H1 (cell line): ENCODE results near the gene ALDH3A1. TPM values are rescaled to one million over a fixed set of nuclear protein-coding genes. Genes with fewer than 3 reads are reported as not detected.
A peak's percentile ranks its signal among the peaks of the same experiment; 100 is the strongest.

Source experiments
- CTCF ChIA-PET: fragments of 300-600 bp; sonication (Branson Sonifier 250); formaldehyde crosslinking; loops from one replicate; lab custom pipeline; 2021; ENCODE audit not compliant: partially characterized antibody; lab: Charles Lee
- POLR2A ChIA-PET: fragments of 300-600 bp; sonication (Branson Sonifier 250); formaldehyde crosslinking; loops from one replicate; lab custom pipeline; 2021; ENCODE audit warnings: inconsistent platforms; ENCODE audit not compliant: partially characterized antibody; lab: Charles Lee
- DNase-seq, 2 experiments: peaks; one replicate each; pipeline versions ENCODE4 v3.0.0 to v3.0.0-alpha.2; 2010 to 2022; ENCODE audit warnings: low spot score in 2 of 2, low read depth in 1 of 2, mixed read lengths in 1 of 2
- FAIRE-seq: peaks from 2 replicates; lab custom pipeline; 2011; peaks lifted over from hg19 to GRCh38; lab: Jason Lieb, UNC
- H2AFZ ChIP-seq: 2 replicates; pipeline ENCODE4 v1.8.1; 2012; ENCODE audit warnings: low read length, inconsistent platforms
- H2AK5ac ChIP-seq: 2 replicates; pipeline ENCODE4 v1.6.1; 2013; ENCODE audit warnings: low read depth, low read length
- H2BK120ac ChIP-seq: replicated peaks from 2 replicates; pipeline ENCODE3; 2013; ENCODE audit warnings: low read depth, low read length, inconsistent platforms
- H2BK12ac ChIP-seq: 2 replicates; pipeline ENCODE4 v1.6.1; 2013; ENCODE audit warnings: low read depth, low read length
- H2BK15ac ChIP-seq: 2 replicates; pipeline ENCODE4 v1.6.1; 2013; ENCODE audit warnings: low read length
- H2BK20ac ChIP-seq: 2 replicates; pipeline ENCODE4 v1.6.1; 2013; ENCODE audit warnings: low read length
- H2BK5ac ChIP-seq: 2 replicates; pipeline ENCODE4 v1.6.1; 2013; ENCODE audit warnings: low read depth, low read length
- H3K14ac ChIP-seq: 2 replicates; pipeline ENCODE4 v1.6.1; 2013; ENCODE audit warnings: inconsistent platforms; ENCODE audit not compliant: insufficient read length
- H3K18ac ChIP-seq: 2 replicates; pipeline ENCODE4 v1.6.1; 2013; ENCODE audit warnings: low read length; ENCODE audit errors: extremely low read depth
- H3K23ac ChIP-seq: 2 replicates; pipeline ENCODE4 v1.6.1; 2013; ENCODE audit warnings: inconsistent platforms; ENCODE audit not compliant: insufficient read length
- H3K23me2 ChIP-seq: 2 replicates; pipeline ENCODE4 v1.6.1; 2013; ENCODE audit warnings: low read depth, low read length
- H3K27ac ChIP-seq: 2 replicates; pipeline ENCODE4 v1.6.1; 2011; ENCODE audit warnings: low read depth, low read length, inconsistent platforms
- H3K27me3 ChIP-seq, 4 experiments: replicated peaks in 1 of 4; 1 replicate in 1 of 4; 2 replicates in 3 of 4; pipeline versions ENCODE4 v1.6.1 to v1.8.1; 2011 to 2013; ENCODE audit warnings: low read length in 3 of 4, mild to moderate bottlenecking in 3 of 4, inconsistent platforms in 2 of 4, mixed read lengths in 2 of 4, moderate library complexity in 1 of 4; ENCODE audit not compliant: control insufficient read depth in 3 of 4, insufficient read depth in 3 of 4; ENCODE audit errors: extremely low read depth in 1 of 4
- H3K36me3 ChIP-seq, 4 experiments: 2 replicates each; pipeline versions ENCODE4 v1.6.1 to v1.8.1; 2011 to 2013; ENCODE audit warnings: mild to moderate bottlenecking in 4 of 4, low read length in 3 of 4, moderate library complexity in 2 of 4, control low read depth in 1 of 4, inconsistent platforms in 1 of 4; ENCODE audit not compliant: insufficient read depth in 4 of 4, control insufficient read depth in 2 of 4
- H3K4ac ChIP-seq: replicated peaks from 2 replicates; pipeline ENCODE3; 2013; ENCODE audit warnings: low read length, low read depth, mixed read lengths, inconsistent platforms; ENCODE audit not compliant: insufficient read length
- H3K4me1 ChIP-seq, 4 experiments: replicated peaks in 1 of 4; 1 replicate in 1 of 4; 2 replicates in 3 of 4; pipeline versions ENCODE4 v1.6.1 to v1.8.1; 2011 to 2013; ENCODE audit warnings: low read length in 3 of 4, inconsistent platforms in 2 of 4, mixed read lengths in 1 of 4; ENCODE audit not compliant: insufficient read depth in 4 of 4, control insufficient read depth in 3 of 4
- H3K4me2 ChIP-seq, 2 experiments: 2 replicates each; pipeline versions ENCODE4 v1.6.1 to v1.8.1; 2011 to 2013; ENCODE audit warnings: low read depth in 2 of 2, low read length in 2 of 2, control low read depth in 1 of 2, inconsistent platforms in 1 of 2, mild to moderate bottlenecking in 1 of 2; ENCODE audit not compliant: insufficient read depth in 1 of 2
- H3K4me3 ChIP-seq, 4 experiments: fragments of 200-600, 300-600 bp in 1 of 4; sonication (generic), shearing (Covaris generic), sonication (Bioruptor Twin) in 1 of 4; 2 replicates each; pipeline versions ENCODE4 v1.5.1 to v1.8.1; 2011 to 2016; ENCODE audit warnings: low read length in 4 of 4, low read depth in 3 of 4, control low read depth in 2 of 4, inconsistent platforms in 2 of 4, mild to moderate bottlenecking in 2 of 4, mixed read lengths in 1 of 4, moderate library complexity in 1 of 4; ENCODE audit not compliant: insufficient read depth in 2 of 4; ENCODE audit errors: extremely low read depth in 1 of 4
- H3K56ac ChIP-seq: replicated peaks from 2 replicates; pipeline ENCODE3; 2013; ENCODE audit warnings: low read depth, mild to moderate bottlenecking, mixed read lengths, low read length, inconsistent platforms; ENCODE audit not compliant: insufficient read length
- H3K79me1 ChIP-seq: 2 replicates; pipeline ENCODE4 v1.6.1; 2013; ENCODE audit warnings: low read depth, low read length, control low read depth
- H3K79me2 ChIP-seq, 2 experiments: 2 replicates each; pipeline versions ENCODE4 v1.6.1 to v1.8.1; 2012 to 2013; ENCODE audit warnings: low read length in 2 of 2, mild to moderate bottlenecking in 2 of 2, inconsistent platforms in 1 of 2; ENCODE audit not compliant: insufficient read depth in 2 of 2, control insufficient read depth in 1 of 2
- H3K9ac ChIP-seq, 4 experiments: replicated peaks in 1 of 4; 1 replicate in 1 of 4; 2 replicates in 3 of 4; pipeline versions ENCODE4 v1.6.1 to v1.8.1; 2011 to 2013; ENCODE audit warnings: low read depth in 3 of 4, low read length in 3 of 4, control low read depth in 2 of 4, mild to moderate bottlenecking in 2 of 4, moderate library complexity in 2 of 4, inconsistent platforms in 1 of 4; ENCODE audit errors: extremely low read depth in 1 of 4
- H3K9me3 ChIP-seq, 2 experiments: 2 replicates each; pipeline versions ENCODE4 v1.6.1 to v1.8.1; 2012 to 2013; ENCODE audit warnings: mild to moderate bottlenecking in 2 of 2, moderate library complexity in 2 of 2, control low read depth in 1 of 2, inconsistent platforms in 1 of 2, low read depth in 1 of 2, low read length in 1 of 2, mixed read lengths in 1 of 2; ENCODE audit not compliant: insufficient read depth in 2 of 2
- H4K20me1 ChIP-seq, 2 experiments: replicated peaks in 1 of 2; 2 replicates each; pipeline versions ENCODE3 to v1.8.1; 2011 to 2013; ENCODE audit warnings: inconsistent platforms in 2 of 2, low read length in 2 of 2, mild to moderate bottlenecking in 1 of 2; ENCODE audit not compliant: insufficient read depth in 2 of 2, control insufficient read depth in 1 of 2
- H4K5ac ChIP-seq: 2 replicates; pipeline ENCODE4 v1.6.1; 2013; ENCODE audit warnings: low read length, low read depth, mixed read lengths, inconsistent platforms; ENCODE audit not compliant: insufficient read length
- H4K8ac ChIP-seq: 2 replicates; pipeline ENCODE4 v1.8.0; 2013; ENCODE audit warnings: mild to moderate bottlenecking, moderate library complexity, low read length, inconsistent platforms; ENCODE audit not compliant: insufficient read depth; ENCODE audit errors: extremely low read depth
- H4K91ac ChIP-seq: replicated peaks from 2 replicates; pipeline ENCODE3; 2013; ENCODE audit warnings: low read length, mixed read lengths, inconsistent platforms; ENCODE audit not compliant: insufficient read length
- CBX8 ChIP-seq: fragments of 300-800, 300-1000 bp; sonication (generic); IDR thresholded peaks from 2 replicates; pipeline ENCODE4 v1.7.1; 2016; ENCODE audit warnings: low read depth, low read length, borderline replicate concordance
- GTF2F1 ChIP-seq: IDR thresholded peaks from 2 replicates; pipeline ENCODE4 v1.6.1; 2012; ENCODE audit warnings: low read depth, low read length, improper control_type of control experiment, borderline replicate concordance
- NANOG ChIP-seq: IDR thresholded peaks from 2 replicates; pipeline ENCODE4 v1.6.1; 2011; ENCODE audit warnings: low read length, low read depth, mild to moderate bottlenecking, inconsistent platforms; ENCODE audit not compliant: insufficient read depth, poor library complexity, severe bottlenecking
- WGBS, 2 experiments: shearing (Covaris generic) in 1 of 2; methylation state at CpG; one replicate each; pipeline versions ENCODE4 v1.1.6 to v1.1.7; 2013 to 2015; ENCODE audit warnings: low lambda C conversion rate in 2 of 2, mixed read lengths in 2 of 2, inconsistent platforms in 1 of 2, low coverage in 1 of 2, missing lambda C conversion rate in 1 of 2; ENCODE audit not compliant: insufficient replicate concordance in 2 of 2, insufficient coverage in 1 of 2, insufficient read length in 1 of 2; ENCODE audit errors: extremely low coverage in 1 of 2, missing lambda C conversion rate in 1 of 2; 5-methylcytosine and 5-hydroxymethylcytosine counted together
- polyA plus RNA-seq, 7 experiments: library from polyadenylated mRNA; depleted of rRNA in 3 of 7; stranded (reverse) in 5 of 7; unstranded in 2 of 7; fragments of >200 nt in 5 of 7; fragments of 200-250 nt in 2 of 7; gene quantifications; 1 replicate in 5 of 7; 2 replicates in 1 of 7; 4 replicates in 1 of 7; pipeline versions ENCODE4 v1.2.1 to v1.2.3, GENCODE V29; 2011 to 2013; ENCODE audit warnings: missing spikeins in 2 of 7, mixed read lengths in 2 of 7
- total RNA-seq: library from RNA; stranded (reverse); fragmentation: NEBNext Ultra II Directional; extraction: Animal tissue kit (Norgen Biotek cat#: 25700); gene quantifications from 2 replicates; pipeline ENCODE4 v1.2.1, GENCODE V29; 2021
- TF ChIP-seq, protein P1 (sequence below): IDR thresholded peaks from 2 replicates; pipeline ENCODE4 v1.6.1; 2012; ENCODE audit warnings: low read length, inconsistent platforms

The ALDH3A1 gene
- total and polyA plus RNA-seq, 2 of the 8 experiments (the other 6 are each of a cell fraction or from before 2014, with no cell fraction given): 0.37 to 1.4 TPM

DNA sequence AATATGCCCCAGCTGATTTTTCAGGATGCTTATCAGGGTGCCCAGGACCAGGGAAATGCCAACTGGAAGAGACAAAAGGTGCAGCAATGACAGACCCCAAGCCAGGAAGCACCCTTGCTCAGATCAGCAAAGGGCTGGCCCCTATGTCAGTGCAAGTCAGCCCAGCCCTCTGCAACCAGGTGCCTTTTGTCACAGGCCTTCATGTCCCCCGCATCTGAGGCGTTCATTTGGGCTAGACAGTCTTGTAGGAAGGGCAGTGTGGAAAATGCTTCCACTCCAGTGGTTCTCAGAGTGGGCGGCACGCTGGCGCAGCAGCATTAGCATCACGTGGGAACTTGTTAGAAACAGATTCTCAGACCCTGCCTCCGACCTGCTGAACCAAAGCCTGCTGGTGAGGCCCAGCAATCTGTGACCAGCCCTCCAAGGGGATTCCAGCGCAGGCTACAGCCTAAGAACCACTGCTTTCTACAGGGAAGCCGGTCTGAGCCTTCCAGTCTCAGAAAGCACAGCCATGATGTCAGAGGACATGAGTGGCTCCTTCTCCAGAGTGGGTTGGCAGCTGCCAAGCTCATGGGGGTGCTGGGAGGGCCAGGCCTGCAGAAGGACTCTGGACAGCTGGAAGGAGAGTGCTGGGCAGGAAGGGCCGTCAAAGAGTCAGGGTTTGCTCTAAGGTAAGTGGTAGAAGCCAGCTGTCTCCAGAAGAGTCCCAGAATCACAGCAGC lies 44.8 kb downstream of the ALDH3A1 start:
- Histone ChIP-seq H3K18ac (no peak overlapping the region), H3K23me2 (no peaks in the 10 kb centered on the region), H3K4me1 (peaks cover 9 to 31% (median 20%) of the 10 kb centered on the region in 4 experiments), H3K9me3 (no peaks in the 10 kb centered on the region), H3K79me2 (no peaks in the 10 kb centered on the region), H2AFZ (no peak overlapping the region), H3K14ac (no peak overlapping the region), H4K8ac (no peak overlapping the region), H2BK15ac (no peak overlapping the region), H3K27me3 (no peaks in the 10 kb centered on the region), H3K23ac (no peak overlapping the region), H2BK120ac (no peak overlapping the region), H3K27ac (no peak overlapping the region), H3K56ac (no peak overlapping the region), H3K9ac (no peak overlapping the region; a peak in 2 of 7 replicates), H3K4me3 (no peak overlapping the region), H2AK5ac (no peak overlapping the region), H3K36me3 (no peaks in the 10 kb centered on the region), H3K4ac (peak overlapping the region; percentile 2), H3K79me1 (no peaks in the 10 kb centered on the region), H4K91ac (no peak overlapping the region), H4K5ac (no peak overlapping the region), H4K20me1 (no peaks in the 10 kb centered on the region), H2BK5ac (peak overlapping the region; percentile 61), H3K4me2 (no peak overlapping the region), H2BK12ac (peak overlapping the region; percentile 76; the same call in 1 of the 2 replicates), H2BK20ac (no peak overlapping the region)
- FAIRE-seq (no peak), DNase-seq (no peak)
- WGBS, 2 experiments: 77% methylated on average over 10 of the region's 10 CpGs; no CpG with 5 or more reads in 1 of the 2 experiments
- CTCF ChIA-PET: interaction anchor here (0.8 to 2.6 kb wide), 3 partner anchors 15 to 42 kb away, joined by 3 to 11 read pairs (median 4); no protein-coding TSS in a partner anchor
- POLR2A ChIA-PET: interaction anchor here (1.2 kb wide), 1 partner anchor 56 kb away, joined by 3 read pairs; no protein-coding TSS in a partner anchor
- TF ChIP-seq CBX8: no peak
- no peak for TF ChIP-seq GTF2F1
- no peak for TF ChIP-seq NANOG
- TF ChIP-seq, protein P1, sequence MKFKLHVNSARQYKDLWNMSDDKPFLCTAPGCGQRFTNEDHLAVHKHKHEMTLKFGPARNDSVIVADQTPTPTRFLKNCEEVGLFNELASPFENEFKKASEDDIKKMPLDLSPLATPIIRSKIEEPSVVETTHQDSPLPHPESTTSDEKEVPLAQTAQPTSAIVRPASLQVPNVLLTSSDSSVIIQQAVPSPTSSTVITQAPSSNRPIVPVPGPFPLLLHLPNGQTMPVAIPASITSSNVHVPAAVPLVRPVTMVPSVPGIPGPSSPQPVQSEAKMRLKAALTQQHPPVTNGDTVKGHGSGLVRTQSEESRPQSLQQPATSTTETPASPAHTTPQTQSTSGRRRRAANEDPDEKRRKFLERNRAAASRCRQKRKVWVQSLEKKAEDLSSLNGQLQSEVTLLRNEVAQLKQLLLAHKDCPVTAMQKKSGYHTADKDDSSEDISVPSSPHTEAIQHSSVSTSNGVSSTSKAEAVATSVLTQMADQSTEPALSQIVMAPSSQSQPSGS: no peak
